ENCODE measurements around the gene RPL13. TPM values are rescaled to one million over a fixed set of nuclear protein-coding genes. Genes with fewer than 3 reads are reported as not detected.

RPL13 gene
- total and polyA plus RNA-seq, 2 of the 13 experiments (the other 11 are each of a cell fraction or from before 2014, with no cell fraction given), result 2,988 to 4,411 TPM

DNA sequence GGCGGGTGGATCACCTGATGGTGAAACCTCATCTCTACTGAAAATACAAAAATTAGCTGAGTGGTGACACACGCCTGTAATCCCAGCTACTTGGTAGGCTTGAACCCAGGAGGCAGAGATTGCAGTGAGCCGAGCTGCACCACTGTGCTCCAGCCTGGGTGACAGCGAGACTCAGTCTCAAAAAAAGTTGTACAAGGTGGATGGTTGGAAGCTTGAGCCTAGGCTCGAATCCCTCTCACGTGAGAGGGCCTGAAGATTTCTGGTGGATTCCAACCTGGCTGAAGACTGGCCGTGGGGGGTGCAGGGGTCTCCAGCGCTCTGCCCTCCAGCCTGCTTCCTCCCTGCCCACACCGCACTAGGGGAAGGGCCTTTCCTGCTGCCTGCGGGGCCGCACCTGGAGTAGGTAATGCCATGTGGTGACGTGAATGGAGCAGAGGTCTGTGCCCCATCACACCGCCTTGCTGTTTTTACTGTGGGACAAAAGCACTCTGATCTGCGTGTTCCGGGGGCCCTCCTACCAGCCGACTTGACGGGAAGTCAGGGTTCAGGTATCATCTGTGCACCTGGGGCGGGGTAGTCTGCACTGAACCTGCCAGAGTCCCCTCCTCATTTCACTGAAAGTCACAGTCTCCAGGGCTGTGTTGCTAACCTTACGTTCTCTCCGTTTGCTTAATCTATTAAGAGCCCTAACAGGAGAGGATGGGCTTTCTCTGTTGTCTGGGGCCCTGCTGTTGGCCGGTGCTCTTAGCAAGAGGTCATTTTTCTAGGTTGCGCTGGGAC, 4.2 kb downstream of the RPL13 start (continued):
- TF ChIP-seq, protein P1, sequence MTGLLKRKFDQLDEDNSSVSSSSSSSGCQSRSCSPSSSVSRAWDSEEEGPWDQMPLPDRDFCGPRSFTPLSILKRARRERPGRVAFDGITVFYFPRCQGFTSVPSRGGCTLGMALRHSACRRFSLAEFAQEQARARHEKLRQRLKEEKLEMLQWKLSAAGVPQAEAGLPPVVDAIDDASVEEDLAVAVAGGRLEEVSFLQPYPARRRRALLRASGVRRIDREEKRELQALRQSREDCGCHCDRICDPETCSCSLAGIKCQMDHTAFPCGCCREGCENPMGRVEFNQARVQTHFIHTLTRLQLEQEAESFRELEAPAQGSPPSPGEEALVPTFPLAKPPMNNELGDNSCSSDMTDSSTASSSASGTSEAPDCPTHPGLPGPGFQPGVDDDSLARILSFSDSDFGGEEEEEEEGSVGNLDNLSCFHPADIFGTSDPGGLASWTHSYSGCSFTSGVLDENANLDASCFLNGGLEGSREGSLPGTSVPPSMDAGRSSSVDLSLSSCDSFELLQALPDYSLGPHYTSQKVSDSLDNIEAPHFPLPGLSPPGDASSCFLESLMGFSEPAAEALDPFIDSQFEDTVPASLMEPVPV (CRISPR knock-in tag; IDR thresholded peaks at IDR 0.05), result peak; percentile 40; the same call in 1 of the 2 replicates
- TF ChIP-seq ZZZ3 (CRISPR knock-in tag; IDR thresholded peaks at IDR 0.05; ENCODE audit: borderline replicate concordance) (no peak), HMG20A (CRISPR knock-in tag; IDR thresholded peaks at IDR 0.05; ENCODE audit: borderline replicate concordance) (no peak), SSRP1 (CRISPR knock-in tag; IDR thresholded peaks at IDR 0.05) (peak; percentile 6; the same call in 1 of the 2 replicates), ARHGAP35 (CRISPR knock-in tag; IDR thresholded peaks at IDR 0.05; ENCODE audit: borderline replicate concordance) (0 out of 2 replicates have a peak, but pooled peaks have one; percentile 24), RORA (CRISPR knock-in tag; IDR thresholded peaks at IDR 0.05) (no peak), CHCHD3 (CRISPR knock-in tag; IDR thresholded peaks at IDR 0.05) (no peak; the same call in 1 of the 2 replicates), PRMT3 (CRISPR knock-in tag; IDR thresholded peaks at IDR 0.05; ENCODE audit: borderline replicate concordance, low read depth) (no peak; the same call in 1 of the 2 replicates), ZNF496 (CRISPR knock-in tag; IDR thresholded peaks at IDR 0.05; ENCODE audit: insufficient replicate concordance) (no peak), FOXA1 (IDR thresholded peaks at IDR 0.05) (no peak), FOXA1 (CRISPR knock-in tag; IDR thresholded peaks at IDR 0.05) (no peak), ZNF615 (CRISPR knock-in tag; IDR thresholded peaks at IDR 0.05; ENCODE audit: borderline replicate concordance) (peak; percentile 88; the same call in 1 of the 2 replicates), ZFP37 (CRISPR knock-in tag; IDR thresholded peaks at IDR 0.05; ENCODE audit: borderline replicate concordance) (no peak), ZNF883 (CRISPR knock-in tag; IDR thresholded peaks at IDR 0.05; ENCODE audit: not compliant biosample characterization) (peak; percentile 8), SOX5 (CRISPR knock-in tag; IDR thresholded peaks at IDR 0.05; ENCODE audit: borderline replicate concordance) (no peak)
- TF ChIP-seq, protein P2, sequence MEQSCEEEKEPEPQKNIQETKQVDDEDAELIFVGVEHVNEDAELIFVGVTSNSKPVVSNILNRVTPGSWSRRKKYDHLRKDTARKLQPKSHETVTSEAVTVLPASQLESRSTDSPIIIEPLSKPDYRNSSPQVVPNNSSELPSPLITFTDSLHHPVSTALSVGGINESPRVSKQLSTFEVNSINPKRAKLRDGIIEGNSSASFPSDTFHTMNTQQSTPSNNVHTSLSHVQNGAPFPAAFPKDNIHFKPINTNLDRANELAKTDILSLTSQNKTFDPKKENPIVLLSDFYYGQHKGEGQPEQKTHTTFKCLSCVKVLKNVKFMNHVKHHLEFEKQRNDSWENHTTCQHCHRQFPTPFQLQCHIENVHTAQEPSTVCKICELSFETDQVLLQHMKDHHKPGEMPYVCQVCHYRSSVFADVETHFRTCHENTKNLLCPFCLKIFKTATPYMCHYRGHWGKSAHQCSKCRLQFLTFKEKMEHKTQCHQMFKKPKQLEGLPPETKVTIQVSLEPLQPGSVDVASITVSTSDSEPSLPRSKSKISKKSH (CRISPR knock-in tag; IDR thresholded peaks at IDR 0.05; ENCODE audit: borderline replicate concordance), result peak; percentile 56; the same call in 1 of the 2 replicates
- TF ChIP-seq, protein P3, sequence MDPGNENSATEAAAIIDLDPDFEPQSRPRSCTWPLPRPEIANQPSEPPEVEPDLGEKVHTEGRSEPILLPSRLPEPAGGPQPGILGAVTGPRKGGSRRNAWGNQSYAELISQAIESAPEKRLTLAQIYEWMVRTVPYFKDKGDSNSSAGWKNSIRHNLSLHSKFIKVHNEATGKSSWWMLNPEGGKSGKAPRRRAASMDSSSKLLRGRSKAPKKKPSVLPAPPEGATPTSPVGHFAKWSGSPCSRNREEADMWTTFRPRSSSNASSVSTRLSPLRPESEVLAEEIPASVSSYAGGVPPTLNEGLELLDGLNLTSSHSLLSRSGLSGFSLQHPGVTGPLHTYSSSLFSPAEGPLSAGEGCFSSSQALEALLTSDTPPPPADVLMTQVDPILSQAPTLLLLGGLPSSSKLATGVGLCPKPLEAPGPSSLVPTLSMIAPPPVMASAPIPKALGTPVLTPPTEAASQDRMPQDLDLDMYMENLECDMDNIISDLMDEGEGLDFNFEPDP (CRISPR knock-in tag; conservative IDR thresholded peaks at IDR 0.05), result no peak
- TF ChIP-seq, protein P4, sequence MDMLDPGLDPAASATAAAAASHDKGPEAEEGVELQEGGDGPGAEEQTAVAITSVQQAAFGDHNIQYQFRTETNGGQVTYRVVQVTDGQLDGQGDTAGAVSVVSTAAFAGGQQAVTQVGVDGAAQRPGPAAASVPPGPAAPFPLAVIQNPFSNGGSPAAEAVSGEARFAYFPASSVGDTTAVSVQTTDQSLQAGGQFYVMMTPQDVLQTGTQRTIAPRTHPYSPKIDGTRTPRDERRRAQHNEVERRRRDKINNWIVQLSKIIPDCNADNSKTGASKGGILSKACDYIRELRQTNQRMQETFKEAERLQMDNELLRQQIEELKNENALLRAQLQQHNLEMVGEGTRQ (IDR thresholded peaks at IDR 0.05; ENCODE audit: low read depth, low read length), result no peak
- TF ChIP-seq, protein P4 (CRISPR knock-in tag; IDR thresholded peaks at IDR 0.05; ENCODE audit: borderline replicate concordance), result no peak
- TF ChIP-seq, protein P5, sequence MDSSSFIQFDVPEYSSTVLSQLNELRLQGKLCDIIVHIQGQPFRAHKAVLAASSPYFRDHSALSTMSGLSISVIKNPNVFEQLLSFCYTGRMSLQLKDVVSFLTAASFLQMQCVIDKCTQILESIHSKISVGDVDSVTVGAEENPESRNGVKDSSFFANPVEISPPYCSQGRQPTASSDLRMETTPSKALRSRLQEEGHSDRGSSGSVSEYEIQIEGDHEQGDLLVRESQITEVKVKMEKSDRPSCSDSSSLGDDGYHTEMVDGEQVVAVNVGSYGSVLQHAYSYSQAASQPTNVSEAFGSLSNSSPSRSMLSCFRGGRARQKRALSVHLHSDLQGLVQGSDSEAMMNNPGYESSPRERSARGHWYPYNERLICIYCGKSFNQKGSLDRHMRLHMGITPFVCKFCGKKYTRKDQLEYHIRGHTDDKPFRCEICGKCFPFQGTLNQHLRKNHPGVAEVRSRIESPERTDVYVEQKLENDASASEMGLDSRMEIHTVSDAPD (CRISPR knock-in tag; IDR thresholded peaks at IDR 0.05), result peak; percentile 52; the same call in 1 of the 2 replicates
